ENCODE data around the gene PCP2. TPM values are rescaled to one million over a fixed set of nuclear protein-coding genes. Genes with fewer than 3 reads are reported as not detected.

The PCP2 gene
- total and polyA plus RNA-seq, 2 of the 8 experiments (the other 6 are each of a cell fraction or from before 2014, with no cell fraction given) = not detected

DNA sequence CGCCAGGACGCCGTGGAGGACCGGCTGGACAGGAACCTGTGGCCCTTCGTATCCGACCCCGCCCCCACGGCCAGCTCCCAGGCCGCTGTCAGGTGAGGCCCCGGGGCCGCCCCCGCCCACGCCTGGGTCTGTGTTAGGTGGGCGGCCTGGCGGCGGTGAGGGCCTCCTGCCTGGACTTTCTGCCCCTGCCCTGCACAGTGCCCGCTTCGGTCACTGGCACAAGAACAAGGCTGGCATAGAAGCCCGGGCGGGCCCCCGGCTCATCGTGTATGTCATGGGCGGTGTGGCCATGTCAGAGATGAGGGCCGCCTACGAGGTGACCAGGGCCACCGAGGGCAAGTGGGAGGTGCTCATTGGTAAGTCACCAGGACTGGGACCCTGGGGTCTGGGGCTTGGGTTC, 13.6 kb upstream of the PCP2 start:
- CTCF ChIA-PET (ENCODE audit: partially characterized antibody) = no interaction called here
- no peak overlapping the region for H4K91ac ChIP-seq (replicated peaks; ENCODE audit: insufficient read length, low read length)
- no peak for TF ChIP-seq SP4 (IDR thresholded peaks at IDR 0.05; ENCODE audit: low read length)
- TF ChIP-seq SIX5 (IDR thresholded peaks at IDR 0.05; ENCODE audit: low read depth, low read length) = no peak
- TF ChIP-seq RFX5 (IDR thresholded peaks at IDR 0.05; ENCODE audit: borderline replicate concordance, low read depth, low read length) = no peak
- no peak for TF ChIP-seq BRCA1 (IDR thresholded peaks at IDR 0.05; ENCODE audit: low read depth, low read length)
- TF ChIP-seq, protein P1, sequence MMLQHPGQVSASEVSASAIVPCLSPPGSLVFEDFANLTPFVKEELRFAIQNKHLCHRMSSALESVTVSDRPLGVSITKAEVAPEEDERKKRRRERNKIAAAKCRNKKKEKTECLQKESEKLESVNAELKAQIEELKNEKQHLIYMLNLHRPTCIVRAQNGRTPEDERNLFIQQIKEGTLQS (IDR thresholded peaks at IDR 0.05; ENCODE audit: insufficient read depth, low read depth, low read length) = no peak
- TF ChIP-seq, protein P2, sequence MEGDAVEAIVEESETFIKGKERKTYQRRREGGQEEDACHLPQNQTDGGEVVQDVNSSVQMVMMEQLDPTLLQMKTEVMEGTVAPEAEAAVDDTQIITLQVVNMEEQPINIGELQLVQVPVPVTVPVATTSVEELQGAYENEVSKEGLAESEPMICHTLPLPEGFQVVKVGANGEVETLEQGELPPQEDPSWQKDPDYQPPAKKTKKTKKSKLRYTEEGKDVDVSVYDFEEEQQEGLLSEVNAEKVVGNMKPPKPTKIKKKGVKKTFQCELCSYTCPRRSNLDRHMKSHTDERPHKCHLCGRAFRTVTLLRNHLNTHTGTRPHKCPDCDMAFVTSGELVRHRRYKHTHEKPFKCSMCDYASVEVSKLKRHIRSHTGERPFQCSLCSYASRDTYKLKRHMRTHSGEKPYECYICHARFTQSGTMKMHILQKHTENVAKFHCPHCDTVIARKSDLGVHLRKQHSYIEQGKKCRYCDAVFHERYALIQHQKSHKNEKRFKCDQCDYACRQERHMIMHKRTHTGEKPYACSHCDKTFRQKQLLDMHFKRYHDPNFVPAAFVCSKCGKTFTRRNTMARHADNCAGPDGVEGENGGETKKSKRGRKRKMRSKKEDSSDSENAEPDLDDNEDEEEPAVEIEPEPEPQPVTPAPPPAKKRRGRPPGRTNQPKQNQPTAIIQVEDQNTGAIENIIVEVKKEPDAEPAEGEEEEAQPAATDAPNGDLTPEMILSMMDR (IDR thresholded peaks at IDR 0.05; ENCODE audit: control extremely low read depth in 1 of 3, insufficient read depth in 1 of 3, low read depth in 1 of 3, low read length in 3 of 3) = no peak
- TF ChIP-seq HDAC2 (IDR thresholded peaks at IDR 0.05; ENCODE audit: borderline replicate concordance in 1 of 2, low read depth in 2 of 2, low read length in 2 of 2) = no peak
- no peak for TF ChIP-seq ASH2L (IDR thresholded peaks at IDR 0.05; ENCODE audit: low read length)
- no peak for TF ChIP-seq POU5F1 (IDR thresholded peaks at IDR 0.05; ENCODE audit: low read depth, low read length)
- TF ChIP-seq HDAC6 (IDR thresholded peaks at IDR 0.05; ENCODE audit: low read depth, low read length) = no peak
- TF ChIP-seq GTF2F1 (IDR thresholded peaks at IDR 0.05; ENCODE audit: borderline replicate concordance, low read depth, low read length) = no peak

More for the DNA sequence above, 13.6 kb upstream of the PCP2 start:
- Histone ChIP-seq H2BK12ac (ENCODE audit: low read depth, low read length) (no peak overlapping the region), H2BK120ac (replicated peaks; ENCODE audit: low read depth, low read length) (no peak overlapping the region), H3K4me2 (ENCODE audit: insufficient read depth in 1 of 2, low read depth in 2 of 2, low read length in 2 of 2) (no peak overlapping the region), H3K18ac (ENCODE audit: extremely low read depth, low read length) (no peak overlapping the region), H3K9ac (replicated peaks in 1 of 4; ENCODE audit: extremely low read depth in 1 of 4, low read depth in 3 of 4, low read length in 3 of 4) (no peak overlapping the region), H3K4ac (replicated peaks; ENCODE audit: insufficient read length, low read depth, low read length) (no peak overlapping the region), H4K8ac (ENCODE audit: extremely low read depth, insufficient read depth, low read length) (no peak overlapping the region), H3K14ac (ENCODE audit: insufficient read length) (no peak overlapping the region), H2BK20ac (ENCODE audit: low read length) (no peak overlapping the region), H2BK15ac (ENCODE audit: low read length) (no peak overlapping the region), H3K27ac (ENCODE audit: low read depth, low read length) (no peak overlapping the region), H3K36me3 (ENCODE audit: control insufficient read depth in 2 of 4, insufficient read depth in 4 of 4, low read length in 3 of 4) (peaks cover 0 to 3% (median 0%) of the 10 kb centered on the region in 4 experiments; a peak in 1 of 8 replicates), H3K23me2 (ENCODE audit: low read depth, low read length) (0 out of 2 replicates have a peak, but pooled peaks cover under 1% of the 10 kb centered on the region), H3K4me3 (ENCODE audit: extremely low read depth in 1 of 4, insufficient read depth in 2 of 4, low read depth in 3 of 4, low read length in 4 of 4) (no peak overlapping the region), H3K9me3 (ENCODE audit: insufficient read depth in 2 of 2, low read depth in 1 of 2, low read length in 1 of 2) (no peaks in the 10 kb centered on the region), H4K5ac (ENCODE audit: insufficient read length, low read depth, low read length) (no peak overlapping the region), H3K79me1 (ENCODE audit: low read depth, low read length) (no peaks in the 10 kb centered on the region), H3K23ac (ENCODE audit: insufficient read length) (no peak overlapping the region), H4K20me1 (replicated peaks in 1 of 2; ENCODE audit: control insufficient read depth in 1 of 2, insufficient read depth in 2 of 2, low read length in 2 of 2) (peaks cover 0 to 5% of the 10 kb centered on the region in 2 experiments), H2AK5ac (ENCODE audit: low read depth, low read length) (no peak overlapping the region), H3K79me2 (ENCODE audit: control insufficient read depth in 1 of 2, insufficient read depth in 2 of 2, low read length in 2 of 2) (no peaks in the 10 kb centered on the region), H2BK5ac (ENCODE audit: low read depth, low read length) (no peak overlapping the region), H2AFZ (ENCODE audit: low read length) (no peak overlapping the region), H3K27me3 (replicated peaks in 1 of 4; ENCODE audit: control insufficient read depth in 3 of 4, extremely low read depth in 1 of 4, insufficient read depth in 3 of 4, low read length in 3 of 4) (peaks cover 0 to 8% (median 1%) of the 10 kb centered on the region in 4 experiments; a peak in 4 of 7 replicates), H3K56ac (replicated peaks; ENCODE audit: insufficient read length, low read depth, low read length) (no peak overlapping the region), H3K4me1 (replicated peaks in 1 of 4; ENCODE audit: control insufficient read depth in 3 of 4, insufficient read depth in 4 of 4, low read length in 3 of 4) (peaks cover 0 to 5% (median 0%) of the 10 kb centered on the region in 4 experiments; a peak in 5 of 7 replicates)
- FAIRE-seq (no peak), DNase-seq (ENCODE audit: low read depth in 1 of 2, low spot score in 2 of 2) (no peak)
- POLR2A ChIA-PET (ENCODE audit: partially characterized antibody) = interaction anchor here (1.3 kb wide), 2 partner anchors 10 to 17 kb away, joined by 4 to 6 read pairs; partner anchors contain the start of genes PET100 and STXBP2
- WGBS, 2 experiments (ENCODE audit: extremely low coverage in 1 of 2, insufficient coverage in 1 of 2, insufficient read length in 1 of 2, insufficient replicate concordance in 2 of 2, low coverage in 1 of 2, low lambda C conversion rate in 2 of 2, missing lambda C conversion rate in 1 of 2) = 93% methylated on average over 26 of the region's 26 CpGs; no CpG with 5 or more reads in 1 of the 2 experiments
